SK-N-MC (cell line): ENCODE results near the gene DIP2C.

Experiments used
- EZH2 ChIP-seq: fragments of 200-600 bp; sonication (generic); IDR thresholded peaks from one replicate; pipeline ENCODE4 v1.6.1; 2017; ENCODE audit warnings: antibody characterized with exemption
- POLR2AphosphoS5 ChIP-seq: IDR thresholded peaks from 2 replicates; pipeline ENCODE4 v1.6.1; 2012; ENCODE audit warnings: mild to moderate bottlenecking, low read depth, low read length, borderline replicate concordance

DNA sequence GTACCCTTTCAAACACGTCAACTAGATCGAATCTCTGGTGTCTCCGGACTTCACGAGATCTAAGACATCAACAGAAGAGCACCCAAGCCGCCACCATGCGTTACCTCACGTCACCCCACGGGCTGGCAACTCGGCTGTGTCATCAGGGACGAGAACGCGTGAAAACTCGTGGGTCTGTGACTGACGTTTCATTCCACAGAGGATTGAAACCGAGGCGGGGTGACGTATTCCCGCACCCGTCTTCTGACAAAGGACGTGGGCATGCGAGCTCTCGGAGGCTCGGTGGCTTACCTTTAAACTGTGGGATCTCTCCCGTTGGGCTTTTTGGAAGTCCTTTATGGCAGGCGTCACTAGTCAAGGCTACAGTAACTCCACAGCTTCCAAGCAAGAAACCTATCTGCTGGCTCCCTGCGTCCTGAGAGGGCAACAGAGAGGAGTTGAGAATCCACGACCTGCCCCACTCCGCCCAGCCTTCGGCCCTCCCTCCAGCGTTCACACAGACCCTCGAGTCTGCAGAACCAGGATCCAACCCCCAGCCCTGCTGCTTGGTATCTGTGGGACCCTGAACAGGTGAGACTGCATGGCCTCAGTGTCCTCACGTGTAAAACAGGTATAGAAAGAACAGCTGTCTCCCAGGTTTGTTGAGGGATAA is 298.9 kb downstream of the DIP2C start:
- TF ChIP-seq POLR2AphosphoS5, result no peak
- no peak for TF ChIP-seq EZH2
